NCI-H2196 (cell line): ENCODE results near the gene SPP2.

Experiments used
- DNase-seq: peaks from one replicate; lab custom pipeline; 2025; ENCODE audit not compliant: unreplicated experiment; lab: John Stamatoyannopoulos, UW

The SPP2 gene

DNA sequence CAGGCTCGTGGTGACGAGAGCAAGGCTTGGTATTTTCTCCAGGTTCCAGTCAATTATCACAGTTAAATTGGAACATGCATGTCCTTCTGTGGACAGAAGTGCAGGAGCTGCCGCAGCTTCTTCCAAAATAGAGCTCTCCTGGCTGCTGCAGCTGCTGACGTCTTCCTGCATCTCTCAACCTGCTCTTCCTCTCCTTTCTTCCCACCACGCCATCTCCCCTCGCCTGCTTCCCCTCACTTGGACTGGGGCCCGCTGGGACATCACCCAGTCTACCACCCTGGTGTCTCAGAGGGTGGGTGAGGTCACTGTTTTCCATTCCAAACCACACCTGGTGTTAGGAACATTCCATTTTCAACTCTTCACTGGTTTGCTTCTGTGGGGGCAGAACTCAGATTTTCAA is 41.4 kb downstream of the SPP2 start:
- peak; percentile 63 for DNase-seq

DNA sequence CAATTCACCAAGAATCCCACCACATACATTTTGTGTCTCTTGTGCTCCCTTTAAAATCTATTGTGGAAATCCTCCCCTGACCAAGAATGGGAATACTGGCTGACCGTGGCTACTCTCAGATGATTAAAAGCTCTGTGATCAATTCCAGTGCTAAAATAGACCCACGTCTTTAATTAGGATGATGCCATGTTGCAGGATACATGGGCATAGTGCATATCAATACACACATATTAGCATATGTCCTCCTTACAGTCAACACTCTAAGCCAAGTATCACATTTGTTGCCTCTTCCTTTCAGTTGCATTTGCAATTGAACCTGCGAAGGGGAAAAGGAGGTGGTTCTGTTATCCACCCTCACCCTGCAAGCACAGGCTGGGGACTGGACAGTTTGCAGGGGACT is 41.8 kb downstream of the SPP2 start:
- DNase-seq = no peak

DNA sequence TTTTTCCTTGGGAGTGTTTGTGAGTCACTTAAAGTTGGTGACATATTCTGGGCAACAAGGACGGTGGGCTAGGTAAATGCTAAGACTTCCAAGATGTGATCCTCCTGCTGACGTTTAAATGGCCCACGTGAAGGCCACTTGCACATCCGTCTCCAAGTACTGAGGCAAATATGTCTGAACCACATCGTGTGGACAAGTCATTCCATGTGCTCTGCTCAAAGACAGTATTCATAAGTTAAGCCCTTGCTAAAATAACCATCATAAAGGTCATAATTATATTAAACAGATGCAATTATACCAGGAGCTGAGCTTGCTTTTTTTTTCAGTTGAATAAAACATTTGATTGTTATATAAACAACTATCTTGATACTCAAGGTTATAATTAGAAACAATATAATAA is 44.8 kb downstream of the SPP2 start:
- no peak for DNase-seq

DNA sequence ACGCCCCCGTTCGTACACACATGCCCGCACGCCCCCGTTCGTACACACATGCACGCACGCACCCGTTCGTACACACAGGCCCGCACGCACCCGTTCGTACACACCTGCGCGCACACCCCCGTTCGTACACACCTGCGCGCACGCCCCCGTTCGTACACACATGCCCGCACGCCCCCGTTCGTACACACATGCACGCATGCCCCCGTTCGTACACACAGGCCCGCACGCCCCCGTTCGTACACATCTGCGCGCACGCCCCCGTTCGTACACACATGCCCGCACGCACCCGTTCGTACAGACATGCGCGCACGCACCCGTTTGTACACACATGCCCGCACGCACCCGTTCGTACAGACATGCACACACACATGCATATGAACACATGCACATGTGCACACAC is 45.7 kb downstream of the SPP2 start:
- DNase-seq = no peak

DNA sequence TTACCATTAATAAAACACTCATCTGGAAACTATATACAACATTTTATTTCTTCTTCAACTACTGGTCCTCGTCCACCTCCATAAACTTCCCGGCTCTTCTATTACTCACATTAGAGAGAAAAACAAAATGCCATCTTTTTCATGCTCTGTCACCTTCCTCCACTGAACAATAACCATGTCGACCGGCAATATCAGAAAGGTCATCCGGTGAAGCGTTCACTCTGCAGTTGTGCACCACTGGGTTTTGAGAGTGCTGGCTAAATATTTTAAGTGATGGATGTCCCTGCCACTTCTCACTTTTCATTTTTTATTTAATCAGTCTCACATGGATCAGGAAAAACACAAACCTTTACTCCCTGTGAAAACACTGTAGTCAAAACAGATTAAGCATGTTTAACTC is 48.2 kb downstream of the SPP2 start:
- no peak for DNase-seq

DNA sequence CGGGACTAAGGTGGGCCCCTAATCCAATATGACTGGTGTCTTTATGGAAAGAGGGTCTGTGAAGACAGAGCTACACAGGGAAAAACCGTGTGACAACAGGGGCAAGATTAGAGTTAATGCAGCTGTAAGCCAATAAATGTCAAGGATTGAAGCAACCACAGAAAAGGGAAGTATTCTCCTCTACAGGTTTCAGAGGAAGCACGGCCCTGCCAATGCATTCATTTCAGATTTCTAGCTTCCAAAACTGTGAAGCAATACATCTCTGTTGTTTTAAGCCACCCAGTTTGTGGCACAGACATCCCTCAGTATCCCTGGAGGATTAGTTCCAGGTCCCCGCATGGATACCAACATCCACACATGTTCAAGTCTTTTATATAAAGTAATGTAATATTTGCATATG is 48.8 kb downstream of the SPP2 start:
- DNase-seq = no peak

DNA sequence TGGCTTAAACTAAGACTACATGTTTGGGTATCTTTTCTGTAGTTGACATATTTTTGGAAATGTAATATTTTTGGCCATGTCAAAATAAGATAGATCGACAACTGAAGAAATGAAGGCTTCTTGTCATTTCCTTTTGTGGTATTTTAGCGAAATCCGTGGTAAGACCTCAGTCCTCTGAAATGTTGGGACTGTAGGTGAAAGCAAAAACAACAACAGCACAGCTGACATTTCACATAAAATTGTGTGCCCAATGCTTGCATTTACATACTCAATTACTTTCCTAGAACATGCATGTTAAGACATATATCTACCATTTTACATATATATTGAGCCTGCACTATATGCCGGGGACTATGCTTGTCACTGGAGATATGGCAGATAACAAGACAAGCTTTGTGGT is 50.2 kb downstream of the SPP2 start:
- DNase-seq = no peak

DNA sequence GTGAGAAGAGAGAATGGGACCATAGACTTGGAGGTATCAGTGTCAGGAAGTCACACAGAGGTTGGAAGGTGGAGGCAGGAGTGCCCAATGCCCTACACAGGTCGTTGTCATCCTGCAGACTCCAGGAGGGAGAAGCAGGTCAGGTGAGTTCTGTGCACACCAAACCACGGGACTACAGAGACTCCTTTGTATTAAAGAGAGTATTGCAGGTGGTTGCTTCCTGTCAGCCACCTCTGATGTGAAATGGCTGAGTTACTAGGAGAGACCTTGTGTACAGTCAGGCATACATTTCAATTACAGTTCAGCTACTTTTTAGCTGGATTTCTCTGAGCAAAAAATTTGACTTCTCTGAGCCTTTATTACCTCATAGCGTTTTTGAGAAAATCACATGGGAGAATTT is 51.6 kb downstream of the SPP2 start:
- DNase-seq = peak; percentile 33

DNA sequence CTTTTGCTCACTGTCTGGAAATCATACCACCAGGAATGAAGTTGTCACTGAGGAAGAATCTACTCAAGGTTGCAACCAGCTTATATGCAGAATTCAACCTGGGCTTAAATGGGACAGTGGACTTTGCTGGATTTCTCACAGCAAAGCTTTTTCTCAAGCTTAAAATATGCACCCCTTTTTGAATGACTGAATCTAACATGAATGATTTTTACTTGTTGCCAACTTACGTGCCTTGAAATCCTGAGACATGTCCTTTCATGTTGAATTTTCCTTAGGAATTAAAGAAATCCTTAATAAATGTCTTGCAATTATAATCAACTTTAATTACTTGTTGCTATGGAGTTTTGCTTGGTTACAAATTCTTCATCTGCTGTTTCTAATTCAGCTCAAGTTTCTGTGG is 57.4 kb downstream of the SPP2 start:
- DNase-seq = no peak

DNA sequence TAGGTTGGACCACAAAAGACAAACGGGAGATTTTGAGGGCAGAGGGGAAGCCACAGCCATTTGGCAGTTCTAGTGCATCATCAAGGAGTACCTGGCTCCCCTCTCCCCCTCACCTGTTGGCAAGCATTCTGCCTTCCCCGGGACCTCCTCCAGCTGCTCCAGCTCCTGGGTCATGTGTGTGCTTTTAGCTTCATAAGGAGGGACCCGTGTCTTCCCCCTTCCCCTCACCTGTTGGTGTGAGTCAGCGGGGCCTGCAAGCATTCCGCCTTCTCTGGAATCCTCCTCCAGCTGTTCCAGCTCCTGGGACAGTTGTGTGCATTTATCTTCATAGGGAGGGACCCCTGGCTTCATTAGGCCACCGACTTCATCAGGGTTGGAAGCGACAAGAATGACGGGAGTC is 58.8 kb downstream of the SPP2 start:
- DNase-seq = no peak

DNA sequence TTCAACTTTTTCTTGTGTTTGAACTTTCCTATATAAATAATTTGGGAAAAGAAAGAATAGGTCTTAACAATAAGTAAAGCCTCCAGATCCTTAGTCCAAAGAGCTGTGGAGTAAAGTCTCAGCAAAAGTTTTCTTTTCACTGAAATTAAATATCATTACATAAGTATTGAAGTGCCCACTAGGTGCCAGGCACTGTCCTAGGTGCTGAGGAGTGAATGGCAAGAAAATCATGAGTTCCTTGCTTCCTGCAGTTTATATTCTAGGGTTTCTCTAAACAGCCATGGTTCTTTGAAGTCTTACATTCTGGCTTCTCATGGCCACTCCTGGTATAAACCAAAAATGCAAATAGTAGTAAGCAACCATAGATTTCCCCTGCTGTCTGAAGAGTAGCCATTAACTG is 59.7 kb downstream of the SPP2 start:
- DNase-seq = no peak

DNA sequence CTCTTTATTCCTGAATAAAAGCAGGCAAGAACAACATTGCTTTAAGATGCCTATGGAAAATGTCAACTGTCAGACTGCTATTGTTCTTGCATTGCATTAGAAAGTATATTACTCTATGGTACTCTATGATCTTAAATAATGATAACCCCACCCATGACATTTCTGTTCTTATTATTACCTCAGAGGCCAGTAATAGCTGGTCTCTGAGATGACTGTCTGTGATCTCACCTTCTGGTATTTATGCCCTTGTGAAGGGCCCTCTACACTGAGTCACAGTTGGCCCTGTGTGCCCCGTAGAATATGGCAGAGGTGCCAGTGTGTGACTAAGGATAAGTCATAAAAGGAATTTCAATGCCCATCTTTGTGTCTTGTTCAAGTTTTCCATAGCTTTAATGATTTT is 61.0 kb downstream of the SPP2 start:
- no peak for DNase-seq

DNA sequence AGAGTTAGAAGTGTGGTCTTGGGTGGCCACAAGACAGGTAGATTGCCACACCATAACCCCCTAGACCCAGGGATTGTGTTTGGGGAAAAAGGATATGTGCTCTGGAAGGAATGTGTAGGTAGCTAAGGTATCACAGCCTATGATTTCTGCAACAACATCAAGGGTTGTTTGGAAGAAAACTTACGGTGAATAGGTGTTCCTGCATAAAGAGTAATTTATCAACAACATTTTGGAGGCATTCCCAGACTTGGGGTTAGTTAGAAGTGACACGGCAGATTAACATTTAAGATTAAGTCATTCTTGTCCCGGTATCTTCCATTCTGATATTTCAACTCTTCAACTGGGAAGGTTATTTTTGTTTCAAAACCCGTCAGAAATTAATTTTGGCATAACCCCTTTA is 65.5 kb downstream of the SPP2 start:
- DNase-seq = no peak

DNA sequence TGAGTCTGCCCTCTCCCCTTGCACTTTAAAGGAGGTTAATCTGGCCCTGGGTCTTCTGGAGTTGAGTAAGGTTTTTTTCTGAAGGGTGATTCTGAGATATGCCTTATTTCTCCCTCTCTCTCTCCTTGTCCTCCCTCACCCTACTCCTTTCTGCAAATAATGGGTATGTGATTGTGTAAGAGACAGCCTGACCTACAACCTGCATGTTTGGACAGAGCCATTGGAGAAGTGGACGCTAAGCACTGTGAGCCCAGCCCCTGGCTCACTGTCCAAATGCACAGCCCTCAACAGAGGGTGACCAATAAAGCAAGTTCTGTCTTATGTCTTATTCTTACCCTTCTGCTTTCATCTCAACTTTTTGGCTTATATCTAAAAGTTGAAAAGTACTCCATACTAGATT is 71.5 kb downstream of the SPP2 start:
- DNase-seq = no peak

DNA sequence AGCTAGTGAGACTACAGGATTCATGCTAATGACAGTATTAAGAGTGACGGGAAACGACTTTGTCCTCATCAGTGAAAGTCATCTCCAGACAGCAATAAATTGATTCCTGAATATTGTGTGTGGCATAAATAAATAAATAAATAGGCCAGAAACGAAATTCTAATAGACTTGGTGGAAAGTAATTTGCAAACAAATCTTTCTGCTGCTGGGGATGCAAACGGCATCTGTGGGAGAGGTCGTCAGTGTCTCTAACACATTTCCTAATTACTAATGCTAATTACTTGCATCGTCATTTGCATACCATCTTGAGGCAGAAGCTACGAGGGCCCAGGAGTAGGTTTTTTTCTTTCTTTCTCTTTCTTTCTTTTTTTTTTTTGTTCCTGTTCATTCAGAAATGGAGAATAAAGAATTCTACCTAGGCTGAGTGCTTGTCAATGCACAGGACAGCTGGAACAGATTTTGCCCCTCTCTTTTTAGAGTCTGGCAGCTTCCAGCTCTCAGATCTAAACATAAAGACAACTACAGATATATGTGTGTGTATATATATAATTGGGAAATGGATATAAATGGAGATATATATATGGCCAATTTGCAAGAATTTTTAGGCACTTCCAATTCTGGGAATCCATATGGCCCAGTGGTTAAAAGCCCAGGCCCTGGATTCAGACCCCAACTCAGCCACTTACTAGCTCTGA is 75.1 kb downstream of the SPP2 start:
- DNase-seq = no peak

DNA sequence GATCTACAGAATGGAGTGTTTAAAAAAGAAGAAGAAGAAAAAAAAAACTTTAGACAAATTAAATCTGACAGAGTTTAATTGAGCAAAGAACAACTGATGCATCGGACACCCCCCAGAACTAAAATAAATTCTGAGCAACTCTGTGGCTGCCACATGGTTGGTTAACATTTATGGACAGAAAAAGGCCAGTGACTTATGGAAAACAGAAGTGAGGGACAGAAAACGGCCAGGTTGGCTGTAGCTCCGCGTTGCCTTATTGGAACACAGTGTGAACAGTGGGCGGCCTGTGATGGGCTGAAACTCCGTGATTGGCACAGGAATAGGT is 75.6 kb downstream of the SPP2 start:
- DNase-seq = no peak
